ENCODE results near the gene ZFP1. TPM values are rescaled to one million over a fixed set of nuclear protein-coding genes. Genes with fewer than 3 reads are reported as not detected.

ZFP1 gene
- total and polyA plus RNA-seq, 9 of the 15 experiments (the other 6 are each of a cell fraction or from before 2014, with no cell fraction given), result 2.6 to 14.7 (median 11.6) TPM

- ATAC-seq, result no peak
- Histone ChIP-seq H3K9me3 (replicated peaks; ENCODE audit: control insufficient read depth, insufficient read depth, low read depth, low read length) (no peaks in the 10 kb centered on the region), H2AFZ (ENCODE audit: low read depth, low read length) (no peak within 1 kb of the TSS), H3K9ac (ENCODE audit: insufficient read depth in 1 of 2, low read depth in 2 of 2, low read length in 2 of 2) (0 out of 4 replicates have a peak within 1 kb of the TSS, but pooled peaks of 1 of the 2 experiments have one; percentile 4), H3K27me3 (ENCODE audit: control insufficient read depth in 2 of 2, insufficient read depth in 2 of 2, low read length in 2 of 2) (peaks cover 34 to 76% of the 10 kb centered on the region in 2 experiments), H3K4me1 (replicated peaks in 1 of 2; ENCODE audit: control insufficient read depth in 2 of 2, insufficient read depth in 2 of 2, low read length in 2 of 2) (peaks cover 0 to 15% of the 10 kb centered on the region in 2 experiments; a peak in 2 of 5 replicates), H3K79me2 (ENCODE audit: control insufficient read depth, insufficient read depth, low read length) (no peaks in the 10 kb centered on the region), H3K4me2 (ENCODE audit: insufficient read depth, low read length) (no peak within 1 kb of the TSS), H3K9me1 (ENCODE audit: control insufficient read depth, insufficient read depth, low read length) (no peaks in the 10 kb centered on the region), H3K36me3 (ENCODE audit: control insufficient read depth, insufficient read depth, low read length) (no peaks in the 10 kb centered on the region), H3K4me3 (no peak within 1 kb of the TSS), H3K27ac (ENCODE audit: extremely low read depth, low read depth, low read length) (no peak within 1 kb of the TSS), H4K20me1 (replicated peaks; ENCODE audit: control insufficient read depth, insufficient read depth, low read length) (no peaks in the 10 kb centered on the region)
- 18% methylated on average over 8 of the region's 24 CpGs for WGBS (ENCODE audit: insufficient coverage, low coverage, missing lambda C conversion rate)
- TF ChIP-seq HSF4 (CRISPR knock-in tag; IDR thresholded peaks at IDR 0.05; ENCODE audit: borderline replicate concordance) (no peak), DIDO1 (tag; IDR thresholded peaks at IDR 0.05; ENCODE audit: low read depth) (no peak), KAT7 (CRISPR knock-in tag; IDR thresholded peaks at IDR 0.05; ENCODE audit: borderline replicate concordance) (no peak), ZFP91 (CRISPR knock-in tag; IDR thresholded peaks at IDR 0.05) (no peak), TAF1 (IDR thresholded peaks at IDR 0.05; ENCODE audit: control insufficient read depth, extremely low read depth, insufficient read depth, low read length, severe bottlenecking) (no peak), ARHGAP35 (IDR thresholded peaks at IDR 0.05; ENCODE audit: partially characterized antibody) (no peak), BRF2 (IDR thresholded peaks at IDR 0.05; ENCODE audit: borderline replicate concordance, insufficient read depth, insufficient read length) (no peak), MNT (conservative IDR thresholded peaks at IDR 0.05) (no peak)
- intact Hi-C loops (cut with micrococcal nuclease), result loop anchor here (2.0 kb wide), 1 partner anchor 18 kb away; no protein-coding TSS in a partner anchor
- no peak for DNase-seq (ENCODE audit: extremely low read depth in 1 of 4, low spot score in 3 of 4)
- ChIA-PET CTCF (ENCODE audit: low intra/inter-chr PET ratio) (no interaction called here), POLR2A (interaction anchor here (0.7 kb wide), 1 partner anchor 10 kb away, joined by 3 read pairs; no protein-coding TSS in a partner anchor)
- no TSS peak for BruUV-seq (replicated peaks)
- no peak for FAIRE-seq
- in situ Hi-C loops (cut with MboI), result loop anchor here (25.0 kb wide), 1 partner anchor 1980 kb away; the partner anchor contains the start of genes MON1B and SYCE1L
These were observed 58.6 kb downstream of the ZFP1 start, which contains the start of gene CTRB2 for GRCh38 chr16:75206749-75207451. Gene CTRB2, minus strand, starts transcription at chr16:75207161. Its CDS starts 20 bp downstream, at chr16:75207141.

Data from K562 (cell line).